Neural progenitor cell (in vitro differentiated cells): Measurements from ENCODE around the gene YIPF2. TPM values are rescaled to one million over a fixed set of nuclear protein-coding genes. Genes with fewer than 3 reads are reported as not detected.

Experiments
- DNase-seq: peaks from one replicate; pipeline ENCODE4 v3.0.0-alpha.2; 2016; ENCODE audit warnings: low spot score
- H2AFZ ChIP-seq: fragments of 200-600 bp; sonication (generic); replicated peaks from 2 replicates; pipeline ENCODE4 v1.6.1; 2016; ENCODE audit warnings: antibody characterized with exemption
- H3F3A ChIP-seq: fragments of 200-600 bp; sonication (generic); 2 replicates; pipeline ENCODE4 v1.6.1; 2016; ENCODE audit warnings: antibody characterized with exemption, low read depth
- H3K27ac ChIP-seq: fragments of 200-600 bp; sonication (generic); 2 replicates; pipeline ENCODE4 v1.5.1; 2016; ENCODE audit warnings: mild to moderate bottlenecking
- H3K27me3 ChIP-seq: fragments of 200-600 bp; sonication (generic); 2 replicates; pipeline ENCODE4 v1.6.1; 2016; ENCODE audit warnings: mild to moderate bottlenecking, moderate library complexity
- H3K36me3 ChIP-seq: fragments of 200-600 bp; sonication (generic); 2 replicates; pipeline ENCODE4 v1.5.1; 2016
- H3K4me1 ChIP-seq: fragments of 200-600 bp; sonication (generic); 2 replicates; pipeline ENCODE4 v1.6.1; 2016; ENCODE audit warnings: mixed run types
- H3K4me2 ChIP-seq: fragments of 200-600 bp; sonication (generic); 2 replicates; pipeline ENCODE4 v1.6.1; 2016
- H3K4me3 ChIP-seq: fragments of 200-600 bp; sonication (generic); 2 replicates; pipeline ENCODE4 v1.5.1; 2016
- H3K79me2 ChIP-seq: fragments of 200-600 bp; sonication (generic); 2 replicates; pipeline ENCODE4 v1.6.1; 2016; ENCODE audit warnings: low read depth
- H3K9ac ChIP-seq: fragments of 200-600 bp; sonication (generic); 2 replicates; pipeline ENCODE4 v1.6.1; 2016
- H3K9me3 ChIP-seq: fragments of 200-600 bp; sonication (generic); 2 replicates; pipeline ENCODE4 v1.5.1; 2016; ENCODE audit warnings: low read depth
- H4K20me1 ChIP-seq: fragments of 200-600 bp; sonication (generic); 2 replicates; pipeline ENCODE4 v1.6.1; 2016; ENCODE audit warnings: low read depth
- H3K27ac Mint-ChIP-seq: 3 replicates; pipeline ENCODE4 v1.8.0; 2021; ENCODE audit warnings: mixed read lengths
- H3K27me3 Mint-ChIP-seq: 2 replicates; pipeline ENCODE4 v1.8.0; 2022; ENCODE audit warnings: low read depth, mild to moderate bottlenecking, inconsistent platforms, moderate library complexity, mixed read lengths; ENCODE audit not compliant: insufficient read depth
- H3K36me3 Mint-ChIP-seq: 3 replicates; pipeline ENCODE4 v1.8.0; 2021; ENCODE audit warnings: mixed read lengths
- H3K4me1 Mint-ChIP-seq: 3 replicates; pipeline ENCODE4 v1.8.0; 2021; ENCODE audit warnings: mixed read lengths
- H3K4me3 Mint-ChIP-seq: 3 replicates; pipeline ENCODE4 v1.8.0; 2021; ENCODE audit warnings: mild to moderate bottlenecking, moderate library complexity, mixed read lengths
- H3K9me3 Mint-ChIP-seq: 3 replicates; pipeline ENCODE4 v1.8.0; 2020; ENCODE audit warnings: mixed read lengths
- CTCF ChIP-seq: fragments of 200-600 bp; sonication (generic); IDR thresholded peaks from 2 replicates; pipeline ENCODE4 v1.5.1; 2017; ENCODE audit warnings: antibody characterized with exemption, mild to moderate bottlenecking
- EZH2 ChIP-seq: fragments of 200-600 bp; sonication (generic); IDR thresholded peaks from 2 replicates; pipeline ENCODE4 v1.6.1; 2017; ENCODE audit warnings: antibody characterized with exemption, mild to moderate bottlenecking, moderate library complexity
- EZH2phosphoT487 ChIP-seq: fragments of 200-600 bp; sonication (generic); IDR thresholded peaks from 2 replicates; pipeline ENCODE4 v1.6.1; 2017; ENCODE audit warnings: antibody characterized with exemption
- total RNA-seq: library from RNA; depleted of rRNA; stranded (reverse); fragments of >200 nt; gene quantifications from 2 replicates; pipeline ENCODE4 v1.2.3, GENCODE V29; 2015; ENCODE audit warnings: low replicate concordance

Gene YIPF2
- total RNA-seq, 1 donor from 2014 or later: 11.9 TPM

- H3K27me3 ChIP-seq: no peaks in the 10 kb centered on the region
- peaks cover 92% of the 10 kb centered on the region for H4K20me1 ChIP-seq
- H3K4me1 Mint-ChIP-seq: peaks cover 57% of the 10 kb centered on the region
- H3K9me3 Mint-ChIP-seq: no peaks in the 10 kb centered on the region
- H3K27me3 Mint-ChIP-seq: no peaks in the 10 kb centered on the region
- H3K27ac Mint-ChIP-seq: peak overlapping the region; percentile 96
- H3K4me3 Mint-ChIP-seq: peak overlapping the region; percentile 60
- no peaks in the 10 kb centered on the region for H3K36me3 ChIP-seq
- H3F3A ChIP-seq: peaks cover 25% of the 10 kb centered on the region
- no peak overlapping the region for H3K4me3 ChIP-seq
- peak overlapping the region; percentile 27 for H3K4me2 ChIP-seq
- TF ChIP-seq EZH2 (no peak), CTCF (no peak), EZH2phosphoT487 (no peak)
- H3K4me1 ChIP-seq: peaks cover 34% of the 10 kb centered on the region
- peak overlapping the region; percentile 34 for H3K27ac ChIP-seq
- no peaks in the 10 kb centered on the region for H3K9me3 ChIP-seq
- no peak overlapping the region for H3K9ac ChIP-seq
- H3K36me3 Mint-ChIP-seq: no peaks in the 10 kb centered on the region
- no peak overlapping the region for H2AFZ ChIP-seq
- peaks cover 92% of the 10 kb centered on the region for H3K79me2 ChIP-seq
- no peak for DNase-seq
These were observed 36.9 kb downstream of the YIPF2 start for GRCh38 chr19:10891405-10892086.

- Histone ChIP-seq H3K4me1 (peaks cover 43% of the 10 kb centered on the region), H4K20me1 (peaks cover 92% of the 10 kb centered on the region), H3K79me2 (peaks cover 92% of the 10 kb centered on the region), H3F3A (peaks cover 20% of the 10 kb centered on the region), H3K36me3 (no peaks in the 10 kb centered on the region), H3K27me3 (no peaks in the 10 kb centered on the region), H3K9me3 (no peaks in the 10 kb centered on the region), H3K9ac (no peak overlapping the region), H3K27ac (no peak overlapping the region), H3K4me3 (no peak overlapping the region), H2AFZ (no peak overlapping the region), H3K4me2 (no peak overlapping the region)
- H3K36me3 Mint-ChIP-seq: no peaks in the 10 kb centered on the region
- no peak overlapping the region for H3K4me3 Mint-ChIP-seq
- H3K27ac Mint-ChIP-seq: no peak overlapping the region
- no peaks in the 10 kb centered on the region for H3K27me3 Mint-ChIP-seq
- no peaks in the 10 kb centered on the region for H3K9me3 Mint-ChIP-seq
- DNase-seq: no peak
- TF ChIP-seq EZH2phosphoT487: no peak
- TF ChIP-seq EZH2: no peak
- no peak for TF ChIP-seq CTCF
- H3K4me1 Mint-ChIP-seq: peaks cover 56% of the 10 kb centered on the region
These were observed 38.6 kb downstream of the YIPF2 start for GRCh38 chr19:10889880-10890279.

GRCh38 chr19:10888421-10888866, 40.0 kb downstream of the YIPF2 start:
- Histone ChIP-seq H3K4me1 (peaks cover 51% of the 10 kb centered on the region), H2AFZ (no peak overlapping the region), H3K79me2 (peaks cover 93% of the 10 kb centered on the region), H3K27ac (peak overlapping the region; percentile 61), H3K9ac (no peak overlapping the region), H3K4me3 (peak overlapping the region; percentile 1), H3F3A (peaks cover 24% of the 10 kb centered on the region), H3K9me3 (no peaks in the 10 kb centered on the region), H4K20me1 (peaks cover 92% of the 10 kb centered on the region), H3K4me2 (peak overlapping the region; percentile 60), H3K36me3 (no peaks in the 10 kb centered on the region), H3K27me3 (no peaks in the 10 kb centered on the region)
- no peaks in the 10 kb centered on the region for H3K9me3 Mint-ChIP-seq
- H3K27me3 Mint-ChIP-seq: no peaks in the 10 kb centered on the region
- no peak for TF ChIP-seq EZH2phosphoT487
- no peak for TF ChIP-seq CTCF
- TF ChIP-seq EZH2: no peak
- H3K4me1 Mint-ChIP-seq: peaks cover 52% of the 10 kb centered on the region
- peak; percentile 73 for DNase-seq
- H3K36me3 Mint-ChIP-seq: no peaks in the 10 kb centered on the region
- H3K4me3 Mint-ChIP-seq: peak overlapping the region; percentile 73
- H3K27ac Mint-ChIP-seq: peak overlapping the region; percentile 87
